HT1080 (cell line): ENCODE data around the gene PAPPA2. TPM values are rescaled to one million over a fixed set of nuclear protein-coding genes. Genes with fewer than 3 reads are reported as not detected.
A peak's percentile ranks its signal among the peaks of the same experiment; 100 is the strongest.
"Not testable (repeated sequence)": the region's sequence is repeated elsewhere in the genome, so short reads cannot be mapped to it uniquely, and the experiment has no call there.

ENCODE experiments used
- DNase-seq: peaks from one replicate; pipeline ENCODE4 v3.0.0-alpha.2; 2015; ENCODE audit warnings: low read depth
- polyA plus RNA-seq, 2 experiments: library from polyadenylated mRNA; depleted of rRNA; stranded (reverse); fragments of >200 nt; gene quantifications; 2 replicates each; pipeline ENCODE4 v1.2.3, GENCODE V29; 2015
- total RNA-seq: library from RNA; depleted of rRNA; stranded (reverse); fragments of >200 nt; shearing (Covaris generic); gene quantifications from 2 replicates; pipeline ENCODE4 v1.2.3, GENCODE V29; 2014; rRNA removed

Gene PAPPA2, protein sequence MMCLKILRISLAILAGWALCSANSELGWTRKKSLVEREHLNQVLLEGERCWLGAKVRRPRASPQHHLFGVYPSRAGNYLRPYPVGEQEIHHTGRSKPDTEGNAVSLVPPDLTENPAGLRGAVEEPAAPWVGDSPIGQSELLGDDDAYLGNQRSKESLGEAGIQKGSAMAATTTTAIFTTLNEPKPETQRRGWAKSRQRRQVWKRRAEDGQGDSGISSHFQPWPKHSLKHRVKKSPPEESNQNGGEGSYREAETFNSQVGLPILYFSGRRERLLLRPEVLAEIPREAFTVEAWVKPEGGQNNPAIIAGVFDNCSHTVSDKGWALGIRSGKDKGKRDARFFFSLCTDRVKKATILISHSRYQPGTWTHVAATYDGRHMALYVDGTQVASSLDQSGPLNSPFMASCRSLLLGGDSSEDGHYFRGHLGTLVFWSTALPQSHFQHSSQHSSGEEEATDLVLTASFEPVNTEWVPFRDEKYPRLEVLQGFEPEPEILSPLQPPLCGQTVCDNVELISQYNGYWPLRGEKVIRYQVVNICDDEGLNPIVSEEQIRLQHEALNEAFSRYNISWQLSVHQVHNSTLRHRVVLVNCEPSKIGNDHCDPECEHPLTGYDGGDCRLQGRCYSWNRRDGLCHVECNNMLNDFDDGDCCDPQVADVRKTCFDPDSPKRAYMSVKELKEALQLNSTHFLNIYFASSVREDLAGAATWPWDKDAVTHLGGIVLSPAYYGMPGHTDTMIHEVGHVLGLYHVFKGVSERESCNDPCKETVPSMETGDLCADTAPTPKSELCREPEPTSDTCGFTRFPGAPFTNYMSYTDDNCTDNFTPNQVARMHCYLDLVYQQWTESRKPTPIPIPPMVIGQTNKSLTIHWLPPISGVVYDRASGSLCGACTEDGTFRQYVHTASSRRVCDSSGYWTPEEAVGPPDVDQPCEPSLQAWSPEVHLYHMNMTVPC (N-terminal part only)
- total RNA-seq: 3.0 TPM in 2 replicates
- polyA plus RNA-seq (2015; cell fraction: cytosol; rRNA removed): 1.8 and 2.7 TPM in 2 replicates
- 4.4 and 5.2 TPM in 2 replicates for polyA plus RNA-seq (2015; cell fraction: nucleus; rRNA removed)

DNA sequence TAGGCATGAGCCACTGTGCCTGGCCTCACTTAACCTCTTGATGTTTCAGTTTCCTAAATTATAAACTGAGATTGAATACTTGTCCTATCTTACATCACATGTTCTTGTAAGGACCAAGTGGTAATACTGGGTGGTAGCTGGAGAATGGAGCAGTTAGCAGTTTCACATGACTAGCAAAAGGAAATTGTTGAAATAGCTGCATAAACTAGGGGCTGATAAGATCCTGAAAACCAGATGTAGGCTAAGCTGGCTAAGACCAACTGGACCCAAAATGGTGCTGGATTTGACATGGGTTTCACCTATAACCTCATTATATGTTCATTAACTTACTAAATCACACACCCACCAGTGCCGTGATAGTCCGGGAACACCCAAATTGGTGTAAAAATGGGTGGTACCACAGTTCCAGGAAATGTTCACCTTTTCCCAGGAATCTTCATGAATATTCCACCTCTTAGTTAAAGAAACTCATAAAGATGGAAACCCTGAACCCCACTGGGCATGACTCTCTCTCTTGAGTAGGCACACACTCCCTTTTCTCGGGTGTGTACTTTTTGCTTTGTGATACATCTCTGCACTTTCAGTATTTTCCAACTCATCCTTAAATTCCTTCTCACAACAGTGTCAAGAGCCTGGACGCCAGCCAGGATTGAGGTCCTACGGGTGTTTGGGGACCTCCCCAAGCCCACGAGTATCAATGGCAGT, at the start of gene PAPPA2:
Gene PAPPA2, plus strand, starts transcription at position 502 of the 705 bp plus-strand sequence. CDS start 93,148 bp downstream, outside the sequence.
- DNase-seq: no peak

DNA sequence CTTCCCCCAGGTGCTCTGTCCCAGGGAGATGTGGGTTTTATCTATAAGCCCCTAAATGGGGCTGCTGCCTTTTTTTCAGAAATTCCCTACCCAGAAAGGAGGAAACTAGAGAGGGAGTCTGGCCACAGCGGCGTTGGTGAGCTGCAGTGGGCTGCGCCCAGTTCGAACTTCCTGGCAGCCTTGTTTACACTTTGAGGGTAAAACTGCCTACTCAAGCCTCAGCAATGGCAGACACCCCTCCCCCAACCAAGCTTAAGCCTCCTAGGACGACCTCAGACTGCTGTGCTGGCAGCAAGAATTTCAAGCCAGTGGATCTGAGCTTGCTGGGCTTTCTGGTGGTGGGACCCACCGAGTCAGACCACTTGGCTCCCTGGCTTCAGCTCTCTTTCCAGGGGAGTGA, 46.2 kb upstream of the PAPPA2 start:
- peak; percentile 43 for DNase-seq

DNA sequence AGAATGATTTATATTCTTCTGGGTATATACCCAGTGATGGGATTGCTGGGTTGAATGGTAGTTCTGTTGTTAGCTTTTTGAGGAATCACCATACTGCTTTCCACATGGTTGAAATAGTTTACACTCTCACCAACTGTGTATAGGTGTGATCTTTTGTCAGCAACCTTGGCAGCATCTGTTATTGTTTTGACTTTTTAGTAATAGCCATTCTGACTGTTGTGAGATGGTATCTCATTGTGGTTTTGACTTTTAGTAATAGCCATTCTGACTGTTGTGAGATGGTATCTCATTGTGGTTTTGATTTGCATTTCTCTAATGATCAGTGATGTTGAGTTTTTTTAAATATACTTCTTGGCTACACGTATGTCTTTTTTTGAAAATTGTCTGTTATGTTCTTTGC, 43.4 kb upstream of the PAPPA2 start:
- not testable (repeated sequence) for DNase-seq

DNA sequence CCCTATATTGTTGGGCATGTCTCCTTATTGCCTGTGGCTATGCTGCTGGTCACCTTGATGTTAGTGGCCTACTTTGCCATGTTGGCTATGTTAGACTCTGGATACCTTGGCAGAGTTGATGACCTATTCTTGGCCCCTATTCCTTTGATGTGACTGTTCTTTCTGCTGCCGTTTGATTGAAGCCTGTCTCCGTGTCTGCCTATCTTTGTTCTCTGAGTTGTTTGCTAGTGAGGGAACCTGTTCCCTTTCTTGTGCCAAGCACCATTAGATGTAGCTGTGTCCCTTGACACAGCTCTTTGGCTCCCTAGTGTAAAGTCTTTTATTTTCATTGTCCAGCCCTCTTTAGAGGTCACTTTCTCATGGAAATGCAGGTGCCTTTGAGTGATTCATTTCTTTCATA, 28.7 kb upstream of the PAPPA2 start:
- no peak for DNase-seq

DNA sequence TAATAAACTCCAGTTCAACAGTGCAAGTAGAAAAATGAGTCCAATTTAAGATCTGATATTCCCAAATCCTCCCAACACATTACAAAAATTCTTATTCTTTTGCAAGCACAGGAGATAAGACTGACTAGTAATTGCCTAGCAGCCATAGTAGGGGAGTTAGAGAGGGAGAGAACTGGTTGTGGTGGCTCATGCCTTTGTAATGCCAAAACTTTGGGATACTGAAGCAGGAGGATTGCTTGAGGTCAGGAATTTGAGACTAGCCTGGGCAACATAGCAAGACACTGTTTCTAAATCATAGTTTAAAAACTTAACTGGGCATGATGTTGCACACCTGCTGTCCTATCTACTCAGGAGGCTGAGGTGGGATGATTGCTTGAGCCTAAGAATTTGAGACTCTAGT, 26.7 kb upstream of the PAPPA2 start:
- DNase-seq: no peak

DNA sequence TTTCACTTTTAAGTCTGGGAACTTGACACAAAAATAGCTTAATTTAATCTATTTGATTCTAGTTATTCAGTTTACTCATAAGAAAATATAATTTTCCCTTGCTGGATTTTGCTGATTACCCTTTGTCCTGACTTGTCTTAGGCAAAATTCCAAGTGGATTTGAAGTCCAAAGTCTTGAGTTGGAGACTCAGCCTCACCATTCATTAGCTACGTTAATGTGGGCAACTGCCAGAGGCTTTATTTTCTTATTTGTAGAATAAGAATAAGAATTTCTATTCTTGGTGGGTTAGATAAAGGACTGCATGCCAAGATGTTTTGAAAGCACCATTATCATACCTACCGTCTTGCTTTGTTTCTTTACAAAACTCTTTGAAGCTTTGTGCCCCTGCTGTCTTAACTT, 22.8 kb upstream of the PAPPA2 start:
- DNase-seq: no peak

DNA sequence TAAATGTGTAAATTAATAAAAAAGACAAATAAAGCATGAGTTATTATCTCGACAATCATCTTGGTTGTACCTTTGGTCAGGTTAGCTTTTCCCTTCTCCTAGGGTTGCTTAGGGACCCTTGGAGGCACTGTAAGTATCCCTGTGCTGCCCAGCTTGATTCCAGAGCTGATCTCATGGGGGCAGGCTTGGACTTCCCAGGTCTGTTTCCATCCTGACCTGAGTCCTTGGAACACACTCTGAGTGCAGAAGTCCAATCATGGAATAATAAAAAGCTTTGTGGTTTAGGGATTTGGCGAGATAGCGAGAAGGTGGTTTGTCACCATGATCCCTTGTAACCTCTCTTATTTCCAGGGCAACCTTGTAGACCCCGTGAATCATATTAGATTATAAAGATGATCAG, 18.7 kb upstream of the PAPPA2 start:
- DNase-seq: peak; percentile 17

DNA sequence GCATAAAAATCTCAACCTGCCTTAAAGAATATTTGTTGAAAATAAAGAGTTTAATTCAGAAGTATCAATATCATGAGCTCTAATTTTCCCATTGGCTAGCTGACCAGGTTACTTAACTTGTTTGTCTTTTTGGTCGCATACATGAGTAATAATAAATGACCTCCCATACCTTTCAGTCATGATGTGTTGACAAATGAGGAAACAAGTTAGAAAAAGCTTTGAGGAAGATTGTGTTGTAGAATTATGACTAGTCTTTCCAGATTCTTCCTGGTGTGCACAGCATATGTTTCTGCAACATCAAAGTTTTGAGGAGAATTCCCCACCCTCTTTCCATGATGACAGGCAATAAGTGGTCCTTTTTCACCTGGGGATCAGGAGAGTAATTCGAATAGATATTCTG, 17.6 kb upstream of the PAPPA2 start:
- DNase-seq: no peak

DNA sequence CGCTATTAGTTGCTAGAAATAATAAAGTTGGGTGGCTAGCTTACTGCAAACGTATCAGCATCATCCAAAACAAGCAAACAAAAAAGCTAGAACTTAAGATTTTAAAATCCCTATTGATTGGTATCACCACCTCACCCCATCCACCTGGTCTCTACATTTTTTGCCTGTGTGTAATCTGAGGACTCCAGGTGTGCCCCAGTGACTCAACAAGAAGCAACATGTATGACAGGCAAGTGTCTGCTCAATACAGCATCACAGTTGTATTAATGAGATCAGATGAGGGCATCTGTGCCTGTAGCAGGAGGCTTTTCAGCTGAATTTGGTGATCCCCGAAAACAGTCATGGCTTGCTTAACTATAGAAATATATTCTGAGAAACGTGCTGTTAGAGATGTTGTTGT, 14.6 kb upstream of the PAPPA2 start:
- no peak for DNase-seq

DNA sequence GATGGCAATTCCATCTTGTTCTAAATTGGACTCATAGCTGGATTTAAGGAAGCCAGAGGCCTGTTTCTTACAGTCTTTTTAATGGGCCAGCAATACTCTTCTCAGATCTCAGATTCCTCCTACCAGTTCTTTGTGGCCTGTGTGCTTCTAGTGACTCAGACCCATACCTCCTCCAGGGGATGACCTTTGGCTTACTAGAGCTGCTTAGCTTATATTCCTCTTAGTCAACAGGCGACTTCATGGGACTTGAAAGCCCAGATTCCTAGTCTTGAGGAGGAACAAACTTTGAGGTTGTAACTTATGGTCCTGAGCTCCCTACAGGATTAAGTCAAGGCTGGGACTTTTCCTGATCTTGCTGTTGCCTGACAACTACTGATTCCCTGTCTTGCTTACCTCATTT, 12.4 kb upstream of the PAPPA2 start:
- DNase-seq: peak; percentile 86

DNA sequence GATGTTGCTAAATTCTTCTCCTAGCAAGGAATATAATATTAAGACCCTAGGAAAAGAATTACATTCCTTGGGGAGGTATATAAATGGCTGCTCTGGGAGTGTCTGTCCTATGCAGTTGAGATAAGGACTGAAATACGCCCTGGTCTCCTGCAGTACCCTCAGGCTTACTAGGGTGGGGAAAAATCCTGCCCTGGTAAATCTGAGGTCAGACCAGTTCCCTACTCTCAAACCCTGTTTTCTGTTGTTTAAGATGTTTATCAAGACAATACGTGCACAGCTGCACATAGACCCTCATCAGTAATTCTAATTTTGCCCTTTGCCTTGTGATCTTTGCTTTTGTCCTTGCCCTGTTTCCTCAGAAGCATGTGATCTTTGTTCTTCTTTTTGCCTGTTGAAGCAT, 11.2 kb upstream of the PAPPA2 start:
- DNase-seq: not testable (repeated sequence)

DNA sequence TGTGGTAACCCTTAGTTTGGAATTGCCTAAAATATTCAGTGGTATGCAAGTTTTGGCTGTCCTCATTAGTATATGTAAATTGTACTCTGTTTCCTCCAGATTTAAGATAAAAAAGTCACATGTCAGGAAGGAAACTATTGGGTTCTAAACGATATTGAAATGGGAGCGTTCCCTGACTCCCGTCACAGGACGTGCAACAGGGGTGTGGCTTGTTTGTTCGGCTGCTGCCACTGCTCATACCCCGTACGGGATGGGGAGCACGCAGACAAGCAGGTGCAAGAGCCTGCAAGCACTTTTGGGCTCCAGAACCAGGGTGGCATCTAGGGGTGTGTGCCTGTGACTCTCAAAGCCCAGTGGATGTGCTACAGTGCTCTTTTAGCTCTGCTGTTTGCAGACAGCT, 6.2 kb upstream of the PAPPA2 start:
- no peak for DNase-seq

DNA sequence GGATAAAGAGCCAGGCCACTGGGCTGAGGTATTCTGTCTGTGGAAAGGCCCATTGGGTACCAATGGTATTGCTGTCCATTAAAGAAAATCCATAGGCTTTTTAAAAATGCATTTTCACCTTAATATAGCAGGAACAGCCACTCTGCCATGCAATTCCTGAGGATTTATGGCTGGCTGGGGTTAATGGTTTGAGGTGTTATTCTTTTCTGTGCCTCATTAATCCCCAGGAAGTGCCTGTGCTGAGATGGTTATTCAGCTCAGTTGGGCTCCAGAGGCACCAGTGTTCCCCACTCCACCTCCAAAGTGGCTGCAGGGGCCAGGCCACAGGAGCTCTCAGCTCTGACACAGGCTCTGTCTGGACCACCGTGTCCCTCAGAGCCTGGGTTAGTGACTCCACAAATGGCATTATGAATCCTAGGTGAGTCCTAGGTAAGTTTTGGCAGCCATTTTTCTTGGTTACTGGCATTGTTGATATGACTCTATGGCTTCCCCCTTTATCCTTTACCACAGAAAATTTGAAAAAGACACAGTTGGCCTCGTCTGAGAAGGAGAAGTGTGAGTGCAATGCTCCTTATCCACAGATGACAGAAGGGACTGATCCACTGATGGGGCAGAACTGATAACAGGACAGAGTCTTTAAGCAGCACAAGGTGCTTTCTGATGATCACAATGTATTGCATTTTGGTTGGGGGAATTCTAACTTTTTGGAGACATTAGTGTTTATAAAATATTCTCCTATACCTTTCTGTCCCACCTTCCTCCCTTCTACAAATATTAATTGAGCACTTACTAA, 2.2 kb upstream of the PAPPA2 start:
- no peak for DNase-seq

DNA sequence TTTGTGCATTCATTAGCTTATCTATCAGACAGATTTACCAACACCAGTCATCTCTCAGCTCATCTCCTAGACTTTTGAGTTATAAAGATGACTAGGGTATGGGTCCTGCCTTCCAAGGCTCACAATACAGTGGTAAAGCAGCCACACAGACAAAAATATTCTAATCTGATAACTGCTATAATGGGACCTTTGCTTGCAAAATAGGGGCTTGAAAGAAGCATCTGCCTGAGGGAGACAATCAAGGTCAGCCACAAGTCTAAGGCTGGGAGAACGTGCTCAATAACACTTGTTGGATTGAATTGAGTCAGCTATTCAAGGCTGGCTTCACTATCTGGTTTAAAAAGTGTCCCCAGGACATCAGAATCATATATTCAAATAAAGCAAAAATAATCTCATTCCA, 1.4 kb upstream of the PAPPA2 start:
- no peak for DNase-seq

DNA sequence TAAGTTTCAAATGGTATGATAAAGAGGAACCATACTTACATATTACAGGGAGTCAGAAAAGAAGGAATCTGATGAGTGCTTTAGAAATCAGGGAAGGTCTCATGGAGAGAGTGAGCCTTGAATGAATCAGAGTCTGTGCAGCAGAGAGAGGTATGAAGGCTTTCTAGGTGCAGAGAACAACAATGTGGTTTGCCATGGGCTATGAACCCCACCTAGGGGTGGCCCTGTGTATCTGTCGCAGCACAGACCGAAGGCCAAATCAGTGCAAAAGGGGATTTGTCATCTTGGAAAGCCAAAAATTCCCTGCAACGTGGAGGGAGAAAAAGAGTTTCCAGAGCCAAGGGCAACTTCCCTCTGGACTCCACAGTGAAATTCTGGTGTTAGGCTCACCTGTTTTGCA, 3.5 kb downstream of the PAPPA2 start:
- DNase-seq: peak; percentile 63

DNA sequence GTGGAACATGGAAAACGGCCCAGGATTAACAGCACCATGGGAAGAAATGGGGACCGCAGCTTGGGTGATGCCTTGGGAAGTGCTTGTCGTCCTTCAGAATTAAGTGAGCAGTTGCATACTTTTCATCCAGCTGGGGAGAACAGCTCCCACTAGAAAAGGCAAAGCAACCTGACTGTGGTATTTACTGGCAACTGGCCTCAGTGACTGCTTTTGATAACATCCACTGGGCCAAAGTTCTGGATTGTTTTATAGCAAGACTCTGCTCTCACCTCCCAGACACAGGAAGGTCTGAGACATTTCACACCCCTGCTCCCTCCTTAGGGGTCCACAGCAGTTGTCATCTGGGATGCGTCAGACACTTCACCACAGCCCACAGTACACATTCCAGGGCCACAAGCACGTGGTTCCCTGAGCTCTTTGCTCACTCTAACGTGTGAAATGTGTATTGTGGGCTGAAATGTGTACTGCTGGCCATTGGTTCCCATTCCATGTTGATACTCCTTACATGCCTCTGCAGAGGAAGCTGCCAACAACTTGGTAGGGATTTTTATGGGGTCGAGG, 6.6 kb downstream of the PAPPA2 start:
- peak; percentile 86 for DNase-seq

DNA sequence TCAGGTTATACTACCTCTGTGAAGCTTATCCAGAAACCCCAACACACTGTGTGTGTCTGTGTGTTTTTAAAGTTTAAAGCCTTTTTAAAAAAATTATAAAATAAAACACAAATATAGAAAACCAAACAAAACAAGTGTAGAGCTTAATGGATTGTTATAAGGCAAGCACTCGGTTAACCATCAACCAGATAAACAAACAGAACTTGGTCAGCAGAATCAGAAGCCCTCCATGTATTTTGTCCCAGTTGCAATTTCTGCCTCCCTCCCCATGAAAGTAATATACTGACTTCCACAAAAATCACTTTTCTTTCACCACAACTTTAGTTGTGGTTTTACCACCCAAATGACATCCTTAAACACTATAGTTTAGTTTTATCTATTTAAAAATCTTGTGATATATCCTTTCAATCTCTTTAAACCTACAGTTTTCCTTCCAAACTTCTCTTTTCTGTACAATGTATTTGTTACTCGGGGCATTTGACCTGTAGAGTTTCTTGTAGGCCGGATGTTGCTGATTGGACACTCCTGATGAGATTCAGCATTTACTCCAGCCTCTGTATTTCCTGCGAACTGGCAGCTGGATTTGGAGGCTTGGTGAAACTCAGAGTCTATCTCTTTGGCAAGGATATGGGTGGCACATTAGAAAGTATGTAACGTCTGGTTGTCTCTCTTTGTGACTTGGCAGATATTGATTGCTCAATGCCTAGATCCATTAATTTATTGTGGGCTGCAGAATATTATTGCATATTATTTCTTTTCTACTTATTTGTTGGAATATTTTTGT, 8.6 kb downstream of the PAPPA2 start:
- DNase-seq: no peak

DNA sequence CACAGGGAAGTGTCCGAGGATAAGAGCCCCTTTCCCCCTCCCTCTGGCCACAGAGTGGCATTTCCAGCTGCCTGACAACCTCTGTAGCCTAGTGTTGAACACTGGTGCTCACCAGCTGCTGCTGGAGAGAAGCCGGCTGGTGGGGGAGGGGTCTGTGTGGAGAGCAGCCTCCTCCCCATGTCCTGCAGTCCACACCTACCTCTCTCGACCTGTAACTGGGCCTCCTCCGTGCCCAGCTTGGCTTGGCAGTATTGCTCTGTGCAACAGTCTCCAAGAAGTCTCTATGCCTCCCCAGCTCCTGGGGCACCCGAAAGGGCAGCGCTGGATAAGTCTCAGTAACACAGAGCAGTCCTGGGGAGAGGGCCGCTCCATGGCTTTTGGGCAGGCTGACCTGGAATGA, 17.0 kb downstream of the PAPPA2 start:
- no peak for DNase-seq

DNA sequence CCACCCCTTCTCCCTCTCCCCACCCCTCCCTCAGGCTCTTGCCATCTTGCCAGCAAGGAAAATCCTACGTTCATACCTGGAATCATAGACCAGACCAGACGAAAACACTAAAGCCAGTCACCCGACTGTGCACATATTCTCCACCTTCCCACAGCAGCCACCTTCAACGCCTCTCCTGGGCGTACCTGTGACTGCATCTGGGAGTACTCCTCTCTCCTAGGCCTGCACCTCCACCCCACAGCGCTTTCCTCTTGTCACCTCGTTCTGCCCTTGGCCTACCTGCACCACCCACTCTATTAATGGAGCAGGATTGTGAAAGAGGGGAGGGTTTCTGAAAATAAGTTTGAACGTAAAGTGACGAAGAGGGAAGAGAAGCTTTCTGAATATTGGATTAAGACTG, 17.8 kb downstream of the PAPPA2 start:
- DNase-seq: no peak
